ENCODE results near the gene SASH1. TPM values are rescaled to one million over a fixed set of nuclear protein-coding genes. Genes with fewer than 3 reads are reported as not detected.

Gene SASH1
- total RNA-seq, 5 donors from 2014 or later (not counting 1 experiment from before 2014, with no cell fraction given), result 0.26 to 5.5 (median 0.95) TPM

- Mint-ChIP-seq H3K36me3 (no peaks in the 10 kb centered on the region), H3K9me3 (no peaks in the 10 kb centered on the region), H3K4me1 (peaks cover 0 to 5% (median 0%) of the 10 kb centered on the region in 3 donors), H3K27ac (no peak overlapping the region), H3K27me3 (peaks cover 3 to 16% of the 10 kb centered on the region in 2 donors), H3K4me3 (no peak overlapping the region)
- Histone ChIP-seq H3K4me1 (ENCODE audit: control insufficient read depth in 1 of 2, extremely low read depth in 1 of 2, insufficient read depth in 2 of 2, low read length in 2 of 2) (peaks cover 0 to 2% of the 10 kb centered on the region in 2 experiments), H3K9me3 (no peaks in the 10 kb centered on the region), H3K4me3 (ENCODE audit: control insufficient read depth in 1 of 2, extremely low read depth in 1 of 2, low read length in 1 of 2) (no peak overlapping the region), H3K36me3 (ENCODE audit: control insufficient read depth in 2 of 2, extremely low read depth in 1 of 2, insufficient read depth in 1 of 2, low read length in 1 of 2) (no peaks in the 10 kb centered on the region), H3K27me3 (replicated peaks in 1 of 2; ENCODE audit: control insufficient read depth in 2 of 2, extremely low read depth in 1 of 2, insufficient read depth in 2 of 2, low read length in 1 of 2) (peaks cover 0 to 16% of the 10 kb centered on the region in 2 experiments), H3K27ac (ENCODE audit: low read length) (no peak overlapping the region)
- DNase-seq (no peak), ATAC-seq (replicated peaks in 1 of 4) (no peak)
- WGBS (ENCODE audit: insufficient coverage), result 100% methylated on average over 4 of the region's 6 CpGs
- CTCF ChIA-PET, result no interaction called here
- POLR2A ChIA-PET, result no interaction called here
Measured at GRCh38 chr6:148534871-148535270, 192.2 kb downstream of the SASH1 start.

DNA sequence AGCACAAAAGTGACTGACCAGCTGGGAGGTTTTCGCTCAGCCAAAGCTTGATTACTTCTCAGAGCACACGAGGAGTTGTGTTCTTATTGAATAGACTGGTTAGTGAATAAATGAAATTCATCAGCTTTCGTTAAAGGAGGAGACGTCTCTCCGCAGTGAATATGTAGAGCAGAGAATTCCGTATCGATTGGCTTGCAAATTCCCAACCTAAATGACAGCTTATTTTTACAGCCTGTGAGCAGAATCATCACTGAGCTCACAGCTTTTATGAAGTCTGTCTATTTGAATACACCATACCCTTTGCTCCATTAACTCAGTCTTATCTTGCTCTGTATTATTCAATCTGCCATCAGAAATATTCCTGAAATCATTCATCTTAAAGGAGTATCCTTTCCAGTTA lies 192.7 kb downstream of the SASH1 start:
- no peak overlapping the region for H3K27ac ChIP-seq (ENCODE audit: low read length)
- no peaks in the 10 kb centered on the region for H3K9me3 Mint-ChIP-seq
- no peaks in the 10 kb centered on the region for H3K36me3 Mint-ChIP-seq
- no peaks in the 10 kb centered on the region for H3K36me3 ChIP-seq (ENCODE audit: control insufficient read depth in 2 of 2, extremely low read depth in 1 of 2, insufficient read depth in 1 of 2, low read length in 1 of 2)
- no peak overlapping the region for H3K4me3 ChIP-seq (ENCODE audit: control insufficient read depth in 1 of 2, extremely low read depth in 1 of 2, low read length in 1 of 2)
- ATAC-seq (replicated peaks in 1 of 4) (no peak), DNase-seq (no peak)
- H3K27ac Mint-ChIP-seq, result no peak overlapping the region
- H3K27me3 ChIP-seq (replicated peaks in 1 of 2; ENCODE audit: control insufficient read depth in 2 of 2, extremely low read depth in 1 of 2, insufficient read depth in 2 of 2, low read length in 1 of 2), result peaks cover 0 to 15% of the 10 kb centered on the region in 2 experiments
- WGBS (ENCODE audit: insufficient coverage), result no CpG with 5 or more reads among the region's 7 CpGs
- H3K4me3 Mint-ChIP-seq, result no peak overlapping the region
- H3K27me3 Mint-ChIP-seq, result peaks cover 5 to 21% of the 10 kb centered on the region in 2 donors
- CTCF ChIA-PET, result no interaction called here
- POLR2A ChIA-PET, result no interaction called here
- peaks cover 0 to 2% of the 10 kb centered on the region in 2 experiments for H3K4me1 ChIP-seq (ENCODE audit: control insufficient read depth in 1 of 2, extremely low read depth in 1 of 2, insufficient read depth in 2 of 2, low read length in 2 of 2)
- no peaks in the 10 kb centered on the region for H3K9me3 ChIP-seq
- H3K4me1 Mint-ChIP-seq, result peaks cover 0 to 4% (median 0%) of the 10 kb centered on the region in 3 donors

DNA sequence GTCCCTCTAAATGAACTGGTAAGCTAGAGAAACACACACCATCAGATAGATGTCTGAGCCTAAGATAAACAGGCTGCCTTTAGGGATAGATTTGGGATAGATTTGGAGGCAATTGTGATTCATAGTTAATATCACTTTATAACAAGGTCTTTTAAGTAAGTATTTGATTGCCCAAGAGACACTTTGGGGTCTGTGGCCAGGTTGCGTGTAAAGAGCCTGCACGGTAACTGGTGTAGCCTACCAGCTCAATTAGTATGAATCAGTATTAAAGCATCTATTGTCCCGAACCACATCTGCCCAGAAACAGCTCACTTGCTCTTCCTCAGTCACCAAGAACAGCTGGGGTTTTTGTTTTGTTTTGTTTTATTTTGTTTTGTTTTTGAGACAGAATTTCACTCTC lies 193.3 kb downstream of the SASH1 start:
- H3K27ac ChIP-seq (ENCODE audit: low read length), result no peak overlapping the region
- DNase-seq (no peak), ATAC-seq (replicated peaks in 1 of 4) (no peak)
- no CpG with 5 or more reads among the region's 3 CpGs for WGBS (ENCODE audit: insufficient coverage)
- H3K9me3 ChIP-seq, result no peaks in the 10 kb centered on the region
- H3K4me1 ChIP-seq (ENCODE audit: control insufficient read depth in 1 of 2, extremely low read depth in 1 of 2, insufficient read depth in 2 of 2, low read length in 2 of 2), result peaks cover 0 to 2% of the 10 kb centered on the region in 2 experiments
- H3K4me3 ChIP-seq (ENCODE audit: control insufficient read depth in 1 of 2, extremely low read depth in 1 of 2, low read length in 1 of 2), result no peak overlapping the region
- Mint-ChIP-seq H3K4me1 (peaks cover 0 to 2% (median 0%) of the 10 kb centered on the region in 3 donors), H3K9me3 (no peaks in the 10 kb centered on the region), H3K4me3 (no peak overlapping the region), H3K27me3 (peaks cover 6 to 25% of the 10 kb centered on the region in 2 donors), H3K27ac (no peak overlapping the region), H3K36me3 (no peaks in the 10 kb centered on the region)
- peaks cover 0 to 13% of the 10 kb centered on the region in 2 experiments for H3K27me3 ChIP-seq (replicated peaks in 1 of 2; ENCODE audit: control insufficient read depth in 2 of 2, extremely low read depth in 1 of 2, insufficient read depth in 2 of 2, low read length in 1 of 2)
- ChIA-PET CTCF (no interaction called here), POLR2A (no interaction called here)
- H3K36me3 ChIP-seq (ENCODE audit: control insufficient read depth in 2 of 2, extremely low read depth in 1 of 2, insufficient read depth in 1 of 2, low read length in 1 of 2), result no peaks in the 10 kb centered on the region

GRCh38 chr6:148538261-148539190 lies 195.9 kb downstream of the SASH1 start:
- Histone ChIP-seq H3K9me3 (no peaks in the 10 kb centered on the region), H3K36me3 (ENCODE audit: control insufficient read depth in 2 of 2, extremely low read depth in 1 of 2, insufficient read depth in 1 of 2, low read length in 1 of 2) (no peaks in the 10 kb centered on the region), H3K27ac (ENCODE audit: low read length) (no peak overlapping the region), H3K4me1 (ENCODE audit: control insufficient read depth in 1 of 2, extremely low read depth in 1 of 2, insufficient read depth in 2 of 2, low read length in 2 of 2) (peaks cover 0 to 2% of the 10 kb centered on the region in 2 experiments), H3K4me3 (ENCODE audit: control insufficient read depth in 1 of 2, extremely low read depth in 1 of 2, low read length in 1 of 2) (no peak overlapping the region), H3K27me3 (replicated peaks in 1 of 2; ENCODE audit: control insufficient read depth in 2 of 2, extremely low read depth in 1 of 2, insufficient read depth in 2 of 2, low read length in 1 of 2) (peaks cover 0 to 10% of the 10 kb centered on the region in 2 experiments)
- Mint-ChIP-seq H3K27ac (no peak overlapping the region), H3K27me3 (peaks cover 3 to 17% of the 10 kb centered on the region in 2 donors), H3K4me1 (peaks cover 0 to 2% (median 0%) of the 10 kb centered on the region in 3 donors), H3K9me3 (no peaks in the 10 kb centered on the region), H3K4me3 (no peak overlapping the region), H3K36me3 (no peaks in the 10 kb centered on the region)
- CTCF ChIA-PET, result interaction anchor here in 1 of 2 donors (0.6 kb wide), 1 partner anchor 1094 kb away, joined by 7 read pairs; no protein-coding TSS in a partner anchor
- ATAC-seq (replicated peaks in 1 of 4) (no peak), DNase-seq (no peak)
- 66% methylated on average over 8 of the region's 13 CpGs for WGBS (ENCODE audit: insufficient coverage)
- POLR2A ChIA-PET, result no interaction called here

GRCh38 chr6:148543540-148543939 lies 200.9 kb downstream of the SASH1 start:
- peaks cover 0 to under 1% (median 0%) of the 10 kb centered on the region in 3 donors for H3K4me1 Mint-ChIP-seq
- no peak overlapping the region for H3K27ac Mint-ChIP-seq

GRCh38 chr6:148544421-148544820 lies 201.8 kb downstream of the SASH1 start:
- Histone ChIP-seq H3K4me1 (ENCODE audit: control insufficient read depth in 1 of 2, extremely low read depth in 1 of 2, insufficient read depth in 2 of 2, low read length in 2 of 2) (no peaks in the 10 kb centered on the region), H3K9me3 (no peaks in the 10 kb centered on the region), H3K27ac (ENCODE audit: low read length) (no peak overlapping the region), H3K27me3 (replicated peaks in 1 of 2; ENCODE audit: control insufficient read depth in 2 of 2, extremely low read depth in 1 of 2, insufficient read depth in 2 of 2, low read length in 1 of 2) (peaks cover 0 to 17% of the 10 kb centered on the region in 2 experiments), H3K4me3 (ENCODE audit: control insufficient read depth in 1 of 2, extremely low read depth in 1 of 2, low read length in 1 of 2) (no peak overlapping the region), H3K36me3 (ENCODE audit: control insufficient read depth in 2 of 2, extremely low read depth in 1 of 2, insufficient read depth in 1 of 2, low read length in 1 of 2) (no peaks in the 10 kb centered on the region)
- no peak for DNase-seq
- Mint-ChIP-seq H3K36me3 (no peaks in the 10 kb centered on the region), H3K27me3 (peaks cover 5 to 9% of the 10 kb centered on the region in 2 donors), H3K27ac (no peak overlapping the region), H3K9me3 (no peaks in the 10 kb centered on the region), H3K4me1 (no peaks in the 10 kb centered on the region), H3K4me3 (no peak overlapping the region)
- 91% methylated on average over 17 of the region's 17 CpGs for WGBS (ENCODE audit: insufficient coverage)
- ChIA-PET POLR2A (no interaction called here), CTCF (no interaction called here)
- ATAC-seq (replicated peaks in 1 of 4), result no peak

More at GRCh38 chr6:148543540-148543939, 200.9 kb downstream of the SASH1 start:
- Mint-ChIP-seq H3K36me3 (no peaks in the 10 kb centered on the region), H3K4me3 (no peak overlapping the region), H3K27me3 (peaks cover 5 to 9% of the 10 kb centered on the region in 2 donors), H3K9me3 (no peaks in the 10 kb centered on the region)
- Histone ChIP-seq H3K4me3 (ENCODE audit: control insufficient read depth in 1 of 2, extremely low read depth in 1 of 2, low read length in 1 of 2) (no peak overlapping the region), H3K27me3 (replicated peaks in 1 of 2; ENCODE audit: control insufficient read depth in 2 of 2, extremely low read depth in 1 of 2, insufficient read depth in 2 of 2, low read length in 1 of 2) (peaks cover 0 to 17% of the 10 kb centered on the region in 2 experiments), H3K36me3 (ENCODE audit: control insufficient read depth in 2 of 2, extremely low read depth in 1 of 2, insufficient read depth in 1 of 2, low read length in 1 of 2) (no peaks in the 10 kb centered on the region), H3K9me3 (no peaks in the 10 kb centered on the region), H3K4me1 (ENCODE audit: control insufficient read depth in 1 of 2, extremely low read depth in 1 of 2, insufficient read depth in 2 of 2, low read length in 2 of 2) (no peaks in the 10 kb centered on the region), H3K27ac (ENCODE audit: low read length) (no peak overlapping the region)
- ATAC-seq (replicated peaks in 1 of 4) (no peak), DNase-seq (no peak)
- 76% methylated on average over 4 of the region's 6 CpGs for WGBS (ENCODE audit: insufficient coverage)
- ChIA-PET CTCF (no interaction called here), POLR2A (no interaction called here)

Measured in T-cell (primary cell).